Right lung (tissue), 5 donors: ENCODE data around the gene STIM1. TPM values are rescaled to one million over a fixed set of nuclear protein-coding genes. Genes with fewer than 3 reads are reported as not detected.
"Not testable (repeated sequence)": the region's sequence is repeated elsewhere in the genome, so short reads cannot be mapped to it uniquely, and the experiment has no call there.

Experiments used
- DNase-seq, 2 donors: peaks; one replicate each; pipeline ENCODE4 v3.0.0-alpha.2; 2013
- polyA plus RNA-seq, 5 donors: library from polyadenylated mRNA; unstranded; fragments of 120-200 nt; gene quantifications; one replicate each; pipeline versions ENCODE4 v1.2.1 to v1.2.3, GENCODE V29; 2013; ENCODE audit warnings: inconsistent platforms in 1 of 5, low replicate concordance in 1 of 5; ENCODE audit not compliant: insufficient read length in 5 of 5, insufficient read depth in 1 of 5

STIM1 gene
- polyA plus RNA-seq, 5 donors = 38.6 to 51.9 (median 41.6) TPM

DNA sequence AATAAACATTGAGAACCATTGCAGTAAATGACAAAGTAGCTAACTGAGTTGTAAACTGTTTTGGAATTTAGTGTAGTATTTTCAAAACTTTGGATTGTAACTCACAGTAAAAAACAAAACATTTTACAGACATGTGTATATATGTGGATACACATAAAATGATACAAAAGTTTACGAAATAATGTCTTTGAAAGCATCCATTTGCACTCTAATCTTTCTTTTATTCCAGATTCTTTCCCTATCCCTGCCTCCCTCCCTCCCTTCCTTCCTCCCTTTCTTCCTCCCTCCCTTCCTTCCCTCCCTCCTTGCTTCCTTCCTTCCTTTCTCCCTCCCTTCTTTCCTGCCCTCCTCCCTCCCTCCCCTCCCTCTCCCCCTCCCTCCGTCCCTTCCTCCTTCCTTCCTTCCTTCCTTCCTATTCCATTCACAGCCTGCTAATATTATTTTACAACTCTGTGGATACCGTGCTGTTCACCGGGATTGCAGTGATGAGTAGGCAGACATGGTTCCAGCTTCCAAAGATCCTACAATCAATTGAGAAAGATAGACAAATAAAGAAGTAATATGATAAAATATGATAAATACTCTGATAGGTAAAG lies 242.7 kb downstream of the STIM1 start:
- no peak for DNase-seq

DNA sequence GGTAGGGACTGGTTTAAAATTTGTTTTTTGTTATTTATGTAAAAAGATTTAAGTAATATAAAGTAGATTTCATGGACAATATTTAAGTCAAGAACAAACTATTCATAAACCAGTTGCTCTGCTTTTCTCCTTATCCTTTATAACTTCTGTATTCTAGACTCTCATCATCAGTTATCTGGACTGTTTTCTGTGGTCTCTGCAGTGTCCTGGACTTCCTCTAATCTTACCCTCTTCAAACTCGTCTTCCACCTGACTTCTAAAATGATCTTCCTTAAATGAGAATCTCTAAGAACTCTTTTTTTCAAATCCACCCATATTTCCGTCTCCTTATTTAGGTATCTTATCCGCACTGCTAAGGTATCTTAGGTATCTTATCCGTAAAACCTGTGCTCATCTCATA lies 247.2 kb downstream of the STIM1 start:
- DNase-seq = no peak

DNA sequence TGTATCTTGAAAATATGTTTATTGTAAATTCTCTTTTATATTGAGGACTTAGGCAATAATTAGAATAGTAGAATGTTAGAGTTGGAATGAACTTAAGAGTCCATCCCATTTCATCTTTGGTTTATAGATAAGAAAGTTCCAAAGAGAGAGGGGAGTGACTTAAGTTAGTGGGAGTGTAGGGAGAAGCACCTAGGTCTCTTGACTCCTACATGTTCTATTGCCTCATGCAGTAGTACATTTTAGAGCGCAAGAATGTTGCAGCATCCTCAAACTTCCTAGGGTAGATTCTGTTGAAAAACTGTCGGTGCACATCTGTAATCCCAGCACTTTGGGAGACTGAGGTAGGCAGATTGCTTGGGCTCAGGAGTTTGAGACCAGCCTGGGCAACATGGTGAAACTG lies 247.8 kb downstream of the STIM1 start:
- no peak for DNase-seq

DNA sequence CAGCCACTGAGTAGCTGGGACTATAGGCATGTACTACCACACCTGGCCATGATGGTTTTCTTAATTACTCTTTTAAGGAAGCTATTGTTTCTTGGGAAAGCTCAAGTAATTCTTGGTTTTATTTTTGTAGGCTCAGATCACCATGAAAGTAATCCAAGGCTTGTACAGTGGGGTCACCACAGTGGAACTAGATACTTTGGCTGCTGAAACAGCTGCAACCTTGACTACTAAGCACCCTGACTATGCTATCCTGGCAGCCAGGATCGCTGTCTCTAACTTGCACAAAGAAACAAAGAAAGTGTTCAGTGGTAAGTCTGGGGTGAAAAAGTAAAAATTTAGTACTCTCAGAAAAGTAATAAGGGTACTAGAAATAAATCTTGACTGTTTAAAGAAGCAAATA lies 250.5 kb downstream of the STIM1 start:
- DNase-seq = no peak

DNA sequence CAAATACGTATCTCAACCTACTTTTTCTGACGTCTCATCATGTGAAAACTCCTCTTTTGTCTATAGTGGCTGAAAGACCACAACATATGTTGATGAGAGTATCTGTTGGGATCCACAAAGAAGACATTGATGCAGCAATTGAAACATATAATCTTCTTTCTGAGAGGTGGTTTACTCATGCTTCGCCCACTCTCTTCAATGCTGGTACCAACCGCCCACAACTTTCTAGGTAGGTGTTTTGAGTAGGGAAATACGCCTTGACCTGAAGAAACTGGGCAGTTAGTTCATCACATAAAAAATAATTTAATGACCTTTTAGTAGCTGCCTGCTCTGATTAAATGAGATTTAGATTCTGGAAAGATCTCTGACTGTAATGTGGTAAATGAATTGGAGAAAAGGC lies 256.4 kb downstream of the STIM1 start:
- DNase-seq = no peak

DNA sequence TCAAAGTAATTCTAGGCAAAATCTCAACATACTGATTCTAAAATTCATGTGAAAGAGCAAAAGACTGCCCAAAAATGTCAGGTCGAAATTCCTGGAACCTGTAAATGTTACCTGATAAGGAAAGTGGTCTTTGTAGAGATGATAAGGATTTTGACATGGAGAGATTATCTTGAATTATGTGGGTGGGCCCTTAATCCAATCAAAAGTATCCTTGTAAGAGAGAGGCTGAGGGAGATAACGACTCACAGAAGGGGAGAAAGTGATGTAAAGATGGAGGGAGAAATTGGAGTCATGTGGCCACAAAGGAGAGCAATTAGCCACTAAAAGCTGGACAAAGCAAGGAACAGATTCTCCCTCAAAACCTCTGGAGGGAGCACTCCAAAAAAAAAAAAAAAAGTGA lies 259.7 kb downstream of the STIM1 start:
- DNase-seq = no peak

DNA sequence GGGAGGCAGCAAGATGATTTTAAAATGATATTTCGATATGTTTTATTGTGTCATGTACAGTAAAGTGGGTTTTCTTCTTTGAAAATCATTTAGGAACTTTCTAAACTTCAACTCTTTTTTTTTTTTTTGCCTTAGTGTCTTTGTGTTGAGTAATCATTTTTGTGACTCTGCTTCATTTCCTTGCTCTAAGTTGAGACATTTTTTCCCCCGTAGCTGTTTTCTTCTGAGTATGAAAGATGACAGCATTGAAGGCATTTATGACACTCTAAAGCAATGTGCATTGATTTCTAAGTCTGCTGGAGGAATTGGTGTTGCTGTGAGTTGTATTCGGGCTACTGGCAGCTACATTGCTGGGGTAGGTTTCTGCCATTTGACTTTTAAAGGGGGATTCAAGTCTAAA lies 262.6 kb downstream of the STIM1 start:
- DNase-seq = no peak

DNA sequence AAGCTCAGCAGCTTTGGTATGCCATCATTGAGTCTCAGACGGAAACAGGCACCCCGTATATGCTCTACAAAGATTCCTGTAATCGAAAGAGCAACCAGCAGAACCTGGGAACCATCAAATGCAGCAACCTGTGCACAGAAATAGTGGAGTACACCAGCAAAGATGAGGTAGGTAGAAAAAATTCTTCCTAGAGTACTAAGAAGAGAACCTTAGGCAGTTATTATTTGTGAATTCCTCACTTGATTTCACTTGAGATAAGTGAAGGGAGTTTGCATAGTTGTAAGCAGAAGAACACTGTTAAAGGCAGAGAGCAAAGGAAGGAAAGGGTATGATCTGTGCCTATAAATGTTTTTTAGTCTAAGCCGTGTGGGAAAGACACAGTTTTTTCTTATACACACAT lies 267.8 kb downstream of the STIM1 start:
- DNase-seq = no peak

DNA sequence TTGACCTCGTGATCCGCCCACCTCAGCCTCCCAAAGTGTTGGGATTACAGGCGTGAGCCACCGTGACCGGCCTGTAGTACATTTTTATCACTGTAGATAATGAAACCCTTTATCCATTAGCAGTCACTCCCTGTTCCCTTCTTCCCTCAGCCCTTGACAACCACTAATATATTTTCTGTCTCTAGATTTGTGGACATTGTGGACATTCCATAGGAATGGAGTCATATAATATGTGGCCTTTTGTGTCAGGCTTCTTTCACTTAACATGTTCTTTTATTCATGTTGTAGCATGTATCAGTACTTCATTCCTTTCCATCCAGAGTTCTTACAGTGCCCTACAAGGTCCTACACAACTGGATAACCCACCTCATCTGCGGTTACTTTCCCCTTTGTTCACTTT lies 269.7 kb downstream of the STIM1 start:
- no peak for DNase-seq

DNA sequence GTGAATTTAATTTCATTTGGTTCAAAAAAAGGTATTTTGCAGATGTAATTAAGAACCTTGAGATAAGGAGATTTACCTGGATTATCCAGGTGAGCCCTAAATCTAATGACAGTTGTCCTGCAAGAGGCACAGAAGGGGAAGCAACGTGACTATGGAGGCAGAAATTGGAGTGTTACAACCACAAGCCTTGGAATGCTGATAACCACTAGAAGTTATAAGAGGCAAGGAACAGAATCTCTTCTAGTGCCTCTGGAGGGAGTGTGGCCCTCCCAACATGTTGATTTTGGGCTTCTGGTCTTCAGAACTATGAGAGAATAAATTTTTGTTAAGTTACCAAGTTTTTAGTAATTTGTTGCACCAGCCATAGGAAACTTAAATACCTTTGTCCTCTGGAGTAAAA lies 271.9 kb downstream of the STIM1 start:
- no peak for DNase-seq

DNA sequence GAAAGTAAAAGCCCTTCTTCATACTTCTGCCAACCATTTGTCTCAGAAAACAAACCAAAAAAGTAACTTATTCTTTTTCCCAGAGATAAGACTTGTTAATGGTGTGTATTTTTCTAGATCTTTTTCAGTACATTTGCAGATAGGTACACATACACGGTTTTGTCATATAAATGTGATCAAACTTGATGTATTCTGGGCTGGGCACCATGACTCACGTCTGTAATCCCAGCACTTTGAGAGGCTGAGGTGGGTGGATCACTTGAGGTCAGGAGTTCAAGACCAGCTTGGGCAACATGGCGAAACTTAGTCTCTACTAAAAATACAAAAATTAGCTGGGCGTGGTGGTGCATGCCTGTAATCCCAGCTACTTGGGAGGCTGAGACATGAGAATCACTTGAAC lies 274.8 kb downstream of the STIM1 start:
- DNase-seq = not testable (repeated sequence)

DNA sequence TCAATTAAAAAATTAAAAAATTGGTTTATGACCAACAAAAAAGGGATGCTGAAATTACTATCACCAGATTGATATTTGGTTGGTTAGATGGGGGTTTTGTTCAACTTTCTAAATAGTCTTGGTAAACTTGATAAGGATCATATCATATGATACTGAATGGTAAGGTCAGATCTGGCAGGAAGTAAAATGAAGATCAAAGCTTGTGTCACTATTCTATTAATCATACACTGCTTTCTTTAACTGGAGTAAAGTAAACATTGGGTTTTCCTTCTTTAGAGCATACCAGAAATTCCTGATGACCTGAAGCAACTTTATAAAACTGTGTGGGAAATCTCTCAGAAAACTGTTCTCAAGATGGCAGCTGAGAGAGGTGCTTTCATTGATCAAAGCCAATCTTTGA lies 279.3 kb downstream of the STIM1 start:
- no peak for DNase-seq

DNA sequence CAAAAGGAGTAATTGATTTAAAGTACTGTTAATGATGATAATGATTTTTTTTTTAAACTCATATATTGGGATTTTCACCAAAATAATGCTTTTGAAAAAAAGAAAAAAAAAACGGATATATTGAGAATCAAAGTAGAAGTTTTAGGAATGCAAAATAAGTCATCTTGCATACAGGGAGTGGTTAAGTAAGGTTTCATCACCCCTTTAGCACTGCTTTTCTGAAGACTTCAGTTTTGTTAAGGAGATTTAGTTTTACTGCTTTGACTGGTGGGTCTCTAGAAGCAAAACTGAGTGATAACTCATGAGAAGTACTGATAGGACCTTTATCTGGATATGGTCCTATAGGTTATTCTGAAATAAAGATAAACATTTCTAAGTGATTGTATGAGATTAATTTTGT lies 283.0 kb downstream of the STIM1 start:
- DNase-seq = no peak

DNA sequence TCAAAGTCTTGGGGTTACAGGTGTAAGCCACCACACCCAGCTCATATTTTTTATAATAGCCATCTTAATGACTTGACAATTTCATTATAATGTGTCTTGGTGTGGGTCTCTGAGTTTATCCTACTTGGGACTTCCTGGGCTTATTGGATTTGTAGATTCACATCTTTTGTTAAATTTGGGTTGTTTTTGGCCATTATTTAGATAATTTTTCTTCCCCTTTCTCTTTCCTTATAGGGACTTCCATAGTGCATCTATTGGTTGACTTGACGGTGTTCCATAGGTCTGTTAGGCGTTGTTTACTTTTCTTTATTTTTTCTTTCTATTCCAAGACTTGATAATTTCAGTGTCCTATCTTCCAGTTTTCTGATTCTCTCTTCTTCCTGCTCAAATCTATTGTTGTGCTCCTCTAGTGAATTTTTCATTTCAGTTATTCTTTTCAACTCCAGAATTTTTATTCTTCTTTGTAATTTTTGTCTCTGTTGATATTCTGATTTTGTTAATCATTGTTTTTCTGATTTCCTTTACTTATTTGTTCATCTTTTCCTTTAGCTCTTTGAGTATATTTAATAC lies 284.7 kb downstream of the STIM1 start:
- no peak for DNase-seq

Other genes with a start within 250 kb of the STIM1 start
- gene ART5, start 213.7 kb upstream of the STIM1 start, polyA plus RNA-seq = 1 to 10 TPM; 1.0 to 2.1 (median 1.1) TPM
- under 1 TPM in 3 of 5 donors, not detected in 2; 0.13 to 0.31 (median 0.24) TPM for gene ART1, start 210.5 kb upstream of the STIM1 start, polyA plus RNA-seq
- 1 to 10 TPM; 1.7 to 3.3 (median 2.4) TPM for gene CHRNA10, start 184.3 kb upstream of the STIM1 start, polyA plus RNA-seq
- 10 to 100 TPM; 57.9 to 79.0 (median 65.4) TPM for gene NUP98, start 58.1 kb upstream of the STIM1 start, polyA plus RNA-seq
- 10 to 100 TPM; 42.7 to 55.4 (median 50.2) TPM for gene PGAP2, start 47.1 kb upstream of the STIM1 start, polyA plus RNA-seq
- gene RHOG, start 14.7 kb upstream of the STIM1 start, polyA plus RNA-seq = 10 to 100 TPM; 21.0 to 36.0 (median 24.7) TPM
- 10 to 100 TPM; 50.7 to 98.1 (median 72.4) TPM for gene RRM1, start 239.1 kb downstream of the STIM1 start, polyA plus RNA-seq